GM19328 (cell line): ENCODE data around the gene MCF2L2.

ENCODE experiments used
- ATAC-seq: cut with Tn5 transposase; IDR thresholded peaks from one replicate; pipeline ENCODE4 v1.9.1; 2021; ENCODE audit warnings: mild to moderate bottlenecking, moderate library complexity; ENCODE audit not compliant: unreplicated experiment

MCF2L2 gene

GRCh38 chr3:183330881-183331280 is 97.5 kb downstream of the MCF2L2 start:
- ATAC-seq, result no peak

DNA sequence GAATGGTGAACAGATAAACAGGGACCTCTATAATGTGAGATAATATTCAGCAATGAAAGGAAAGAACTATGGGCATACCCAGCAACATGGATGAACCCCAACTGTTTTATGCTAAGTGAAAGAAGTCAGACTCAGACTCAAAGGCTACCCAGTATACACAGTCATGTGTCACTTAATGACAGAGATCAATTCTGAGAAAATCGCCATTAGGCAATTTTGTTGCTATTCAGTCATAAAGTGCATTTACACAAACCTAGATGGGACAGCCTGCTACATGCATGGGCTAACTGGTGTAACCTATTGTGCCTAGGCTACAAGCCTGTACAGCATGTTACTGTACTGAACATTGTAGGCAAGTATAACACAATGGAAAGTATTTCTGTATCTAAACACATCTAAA is 98.9 kb downstream of the MCF2L2 start:
- no peak for ATAC-seq

DNA sequence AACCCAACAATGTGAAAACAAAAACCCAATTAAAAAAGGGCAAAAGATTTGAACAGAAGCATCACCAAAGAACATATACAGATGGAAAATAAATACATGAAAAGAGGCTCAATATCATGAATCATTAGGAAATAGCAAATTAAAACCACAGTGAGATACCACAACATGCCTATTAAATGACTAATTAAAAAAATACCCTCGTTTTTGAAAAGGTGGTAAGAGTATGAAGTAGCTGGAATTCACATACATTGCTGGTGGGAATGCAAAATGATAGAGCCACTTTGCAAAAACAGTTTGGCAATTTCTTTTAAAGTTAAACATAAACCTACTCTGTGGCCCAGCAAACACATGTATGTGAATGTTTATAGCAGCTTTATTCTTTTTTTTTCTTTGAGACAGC is 99.6 kb downstream of the MCF2L2 start:
- no peak for ATAC-seq

- ATAC-seq, result no peak
These were observed 100.3 kb downstream of the MCF2L2 start for GRCh38 chr3:183328164-183328563.

DNA sequence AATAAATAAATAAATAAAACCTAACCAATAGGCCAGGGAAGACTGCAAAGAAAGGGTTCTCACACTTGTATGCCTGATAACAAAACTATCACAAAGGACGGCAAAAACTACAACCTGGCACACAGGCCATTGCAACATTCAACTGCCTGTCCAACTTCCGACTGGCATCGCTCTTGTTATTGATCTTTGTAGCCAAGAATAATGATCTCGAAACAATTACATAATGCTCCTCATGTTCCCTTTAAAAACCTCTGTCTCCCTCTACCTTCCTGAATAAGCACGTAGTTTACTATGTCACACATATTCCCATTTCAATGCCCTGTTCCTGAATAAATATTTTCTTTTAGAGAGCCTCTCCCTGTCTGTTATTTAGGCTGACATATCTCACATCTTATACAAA is 101.1 kb downstream of the MCF2L2 start:
- no peak for ATAC-seq

DNA sequence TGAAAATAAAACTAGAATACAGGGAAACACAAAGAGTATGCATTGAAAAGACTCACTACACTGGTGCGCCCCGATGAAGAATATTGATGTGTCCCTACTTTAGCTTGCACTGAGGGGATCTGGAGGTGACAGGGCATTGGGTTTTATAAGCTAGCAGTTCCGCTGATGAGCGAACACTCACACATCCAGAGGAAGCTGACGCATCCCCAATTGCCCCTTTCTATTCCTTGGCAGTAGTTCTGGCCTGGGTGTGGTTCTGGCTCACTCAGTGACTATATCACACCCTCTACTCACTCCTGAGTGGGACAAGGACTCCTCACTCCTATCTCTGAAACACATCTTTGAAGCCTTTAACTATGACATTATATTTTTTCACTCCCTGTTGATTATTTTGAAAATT is 104.3 kb downstream of the MCF2L2 start:
- no peak for ATAC-seq

DNA sequence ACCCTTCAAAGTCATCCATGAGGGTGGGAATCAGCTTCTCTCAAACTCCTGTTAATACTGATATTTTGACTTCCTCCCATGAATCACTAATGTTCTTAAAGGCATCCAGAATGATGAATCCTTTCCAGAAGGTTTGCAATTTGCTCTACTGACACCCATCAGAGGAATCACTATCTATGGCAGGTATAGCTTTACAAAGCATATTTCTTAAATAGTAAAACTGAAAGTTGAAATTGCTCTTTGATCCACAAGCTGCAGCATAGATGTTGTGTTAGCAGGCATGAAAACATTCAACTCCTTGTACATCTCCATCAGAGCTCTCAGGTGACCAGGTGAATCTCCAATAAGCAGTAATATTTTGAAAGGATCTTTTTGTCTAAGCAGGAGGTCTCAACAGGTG is 109.0 kb downstream of the MCF2L2 start:
- ATAC-seq, result no peak

- ATAC-seq, result no peak
These were observed 109.5 kb downstream of the MCF2L2 start for GRCh38 chr3:183318877-183319276.

GRCh38 chr3:183317886-183318865 is 110.2 kb downstream of the MCF2L2 start:
- no peak for ATAC-seq

GRCh38 chr3:183317271-183317670 is 111.1 kb downstream of the MCF2L2 start:
- ATAC-seq, result no peak

DNA sequence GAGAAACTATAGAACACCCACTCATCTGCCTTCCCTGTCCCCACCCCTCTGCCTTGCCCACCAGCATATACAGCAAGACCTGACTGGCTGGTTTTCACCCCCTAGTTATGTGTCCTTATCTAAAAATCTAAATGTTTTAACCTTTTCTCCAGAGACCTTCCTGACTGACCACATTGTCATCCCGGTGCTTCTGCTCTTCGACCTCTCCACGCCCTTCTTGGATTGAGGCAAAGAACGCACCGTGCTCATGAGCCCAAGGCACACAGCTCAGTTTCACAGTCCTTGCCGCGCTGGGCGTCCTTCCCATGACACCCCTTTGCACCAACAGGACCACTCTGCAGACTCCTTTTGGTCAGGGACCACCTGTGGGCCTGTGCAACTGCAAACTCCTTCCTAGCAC is 112.7 kb downstream of the MCF2L2 start:
- ATAC-seq, result no peak

- ATAC-seq, result no peak
These were observed 114.7 kb downstream of the MCF2L2 start for GRCh38 chr3:183313764-183314163.

DNA sequence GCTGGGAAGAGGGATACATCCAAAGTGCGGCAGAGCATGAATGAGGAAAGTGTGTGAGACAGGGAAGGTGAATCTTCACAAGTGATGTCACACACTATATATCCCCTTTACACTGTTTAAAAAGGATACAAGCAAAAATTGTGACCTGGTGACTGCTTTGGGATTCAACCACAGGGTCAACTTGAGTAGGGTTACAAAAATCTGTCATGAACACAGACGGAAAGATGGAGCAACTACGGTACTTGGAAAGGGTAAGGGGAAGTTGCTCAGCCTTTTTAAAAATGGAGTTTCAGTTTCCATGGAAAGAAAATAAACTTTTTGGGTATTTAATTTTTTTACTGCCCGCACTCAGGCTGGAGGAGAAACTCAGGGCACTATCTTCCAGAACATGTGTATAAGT is 115.1 kb downstream of the MCF2L2 start:
- ATAC-seq, result no peak

- no peak for ATAC-seq
These were observed 116.0 kb downstream of the MCF2L2 start for GRCh38 chr3:183312433-183312832.

DNA sequence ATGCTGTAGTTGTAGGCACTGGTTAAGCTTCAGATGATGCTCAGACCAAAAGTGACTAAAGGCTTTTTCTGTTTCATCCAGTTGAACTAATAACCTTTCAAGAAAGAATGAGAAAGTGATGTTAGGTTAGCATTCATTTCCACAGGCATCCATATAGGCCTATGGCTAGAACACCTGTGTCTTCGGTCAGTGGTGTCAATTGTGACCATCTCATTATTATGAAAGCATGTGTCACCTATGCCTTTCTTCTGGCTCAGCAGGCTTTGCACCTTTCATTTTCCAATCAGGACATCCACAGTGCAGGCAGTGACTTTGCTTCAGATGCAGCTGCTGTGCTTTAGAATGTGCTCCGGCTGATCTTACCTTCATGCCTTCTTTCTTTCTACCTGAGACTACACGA is 117.5 kb downstream of the MCF2L2 start:
- no peak for ATAC-seq

DNA sequence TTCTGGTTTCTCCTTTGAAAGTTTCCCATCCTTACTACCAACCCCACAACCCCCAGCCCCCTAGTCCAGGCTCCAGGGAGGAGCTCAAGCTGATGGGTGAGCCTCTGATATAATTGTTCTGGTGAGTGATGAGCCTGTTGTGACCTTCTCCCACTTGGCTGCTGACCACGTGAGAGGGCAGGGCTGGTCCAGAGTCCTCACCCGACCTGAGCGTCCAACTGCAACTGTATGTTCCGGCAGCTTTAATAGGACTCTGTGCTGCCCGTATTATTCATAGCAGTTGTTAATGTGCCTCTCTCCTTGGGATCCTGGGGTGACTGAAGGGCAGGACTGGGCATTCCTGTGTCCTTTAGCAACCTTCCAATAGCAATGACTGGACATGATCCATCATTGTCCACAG is 119.1 kb downstream of the MCF2L2 start:
- ATAC-seq, result no peak

DNA sequence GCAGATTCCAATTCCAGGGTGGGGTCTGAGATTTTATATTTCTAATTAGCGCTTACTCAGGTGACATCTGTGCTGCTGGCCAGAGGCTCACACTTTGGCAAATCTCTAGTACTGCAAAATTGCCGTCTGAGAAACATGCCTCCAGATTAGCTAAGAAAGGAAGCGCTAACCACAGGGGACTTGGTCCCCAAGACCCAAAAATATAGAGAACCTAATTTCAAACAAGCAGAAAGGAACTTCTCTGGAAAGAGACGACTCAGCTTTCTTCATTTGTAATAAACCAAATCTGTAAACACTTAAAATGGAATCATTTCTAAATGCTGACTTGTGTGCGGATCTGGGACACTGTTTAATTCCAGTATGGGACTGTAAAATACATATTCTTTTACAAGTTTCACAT is 119.7 kb downstream of the MCF2L2 start:
- no peak for ATAC-seq

GRCh38 chr3:183307749-183308148 is 120.7 kb downstream of the MCF2L2 start:
- no peak for ATAC-seq

- ATAC-seq, result no peak
These were observed 121.4 kb downstream of the MCF2L2 start for GRCh38 chr3:183306798-183307671.

GRCh38 chr3:183303690-183304089 is 124.7 kb downstream of the MCF2L2 start:
- no peak for ATAC-seq

DNA sequence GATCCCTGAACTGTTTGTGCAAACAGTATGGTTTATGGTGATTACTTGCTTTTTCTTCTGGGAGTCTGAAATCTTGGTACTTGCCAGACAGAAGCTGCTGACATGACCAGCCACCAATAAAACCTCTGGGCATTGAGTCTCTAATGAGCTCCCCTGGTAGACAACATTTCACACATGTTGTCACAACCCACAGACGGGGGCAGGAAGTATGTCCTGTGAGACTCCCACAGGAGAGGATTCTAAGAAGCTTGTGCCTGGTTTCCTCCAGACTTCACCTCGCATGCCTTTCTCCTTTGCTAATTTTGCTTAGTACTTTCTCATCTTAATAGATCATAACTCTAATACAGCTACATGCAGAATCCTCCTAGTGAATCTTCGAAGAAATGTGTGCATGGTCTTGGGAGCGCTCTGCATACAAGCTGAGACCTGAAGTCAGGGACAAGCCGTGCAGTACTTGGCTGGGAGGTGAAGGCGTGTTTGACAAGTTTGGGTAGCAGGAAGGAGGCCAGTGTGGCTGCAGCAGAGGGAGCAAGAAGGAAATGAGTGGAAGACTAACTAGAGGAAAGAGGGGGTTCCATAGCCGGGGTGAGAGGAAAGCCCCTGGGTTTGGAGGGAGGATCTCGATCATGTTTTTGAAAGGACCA is 126.4 kb downstream of the MCF2L2 start:
- ATAC-seq, result no peak
